EL (cell line): ENCODE measurements around the gene CALML3.

Source experiments
- DNase-seq: peaks from one replicate; pipeline ENCODE4 v3.0.0-alpha.2; 2016

The CALML3 gene

DNA sequence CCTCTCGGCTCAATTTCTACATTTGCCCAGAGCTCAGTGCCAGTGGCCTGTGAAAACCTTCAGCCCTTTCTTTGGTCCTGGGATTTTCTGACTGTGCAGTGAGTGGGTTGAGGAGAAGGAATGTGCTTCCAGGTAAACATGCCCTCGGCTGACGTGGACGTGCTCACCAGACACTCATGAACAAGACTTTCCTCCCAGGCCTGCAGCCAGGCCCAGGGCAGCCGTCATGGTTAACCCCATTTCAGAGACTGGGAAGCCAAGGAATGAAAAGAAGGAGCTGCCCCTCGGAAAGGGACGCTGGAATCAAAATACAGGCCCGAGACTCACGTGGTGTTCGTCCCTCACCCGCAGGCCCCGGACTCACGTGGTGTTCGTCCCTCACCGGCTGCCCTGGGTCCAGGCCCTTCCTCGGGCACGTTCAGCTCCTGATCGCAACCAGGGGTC lies 16.6 kb upstream of the CALML3 start:
- no peak for DNase-seq

- no peak for DNase-seq
Measured at GRCh38 chr10:5508786-5509185, 16.0 kb upstream of the CALML3 start.

GRCh38 chr10:5509236-5509635 lies 15.5 kb upstream of the CALML3 start:
- DNase-seq, result no peak

DNA sequence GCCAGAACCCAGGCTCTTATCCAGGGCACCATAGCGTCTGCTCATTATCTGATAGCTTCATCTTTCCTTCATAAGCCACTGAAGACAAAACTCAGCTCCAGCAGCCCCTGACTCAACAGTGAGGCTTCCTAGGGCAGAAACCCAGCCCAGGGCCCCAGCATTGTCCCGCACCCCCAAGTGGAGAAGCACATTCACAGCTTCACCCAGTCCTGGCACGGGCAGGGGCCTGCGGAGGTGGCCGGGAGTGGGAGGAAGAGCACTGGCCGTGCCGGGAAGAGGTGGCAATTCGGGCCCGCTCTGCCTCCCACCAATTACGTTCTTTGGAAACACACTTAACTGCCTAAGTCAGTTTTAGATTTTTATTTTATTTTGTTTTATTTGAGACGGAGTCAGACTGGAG lies 15.1 kb upstream of the CALML3 start:
- DNase-seq, result no peak

DNA sequence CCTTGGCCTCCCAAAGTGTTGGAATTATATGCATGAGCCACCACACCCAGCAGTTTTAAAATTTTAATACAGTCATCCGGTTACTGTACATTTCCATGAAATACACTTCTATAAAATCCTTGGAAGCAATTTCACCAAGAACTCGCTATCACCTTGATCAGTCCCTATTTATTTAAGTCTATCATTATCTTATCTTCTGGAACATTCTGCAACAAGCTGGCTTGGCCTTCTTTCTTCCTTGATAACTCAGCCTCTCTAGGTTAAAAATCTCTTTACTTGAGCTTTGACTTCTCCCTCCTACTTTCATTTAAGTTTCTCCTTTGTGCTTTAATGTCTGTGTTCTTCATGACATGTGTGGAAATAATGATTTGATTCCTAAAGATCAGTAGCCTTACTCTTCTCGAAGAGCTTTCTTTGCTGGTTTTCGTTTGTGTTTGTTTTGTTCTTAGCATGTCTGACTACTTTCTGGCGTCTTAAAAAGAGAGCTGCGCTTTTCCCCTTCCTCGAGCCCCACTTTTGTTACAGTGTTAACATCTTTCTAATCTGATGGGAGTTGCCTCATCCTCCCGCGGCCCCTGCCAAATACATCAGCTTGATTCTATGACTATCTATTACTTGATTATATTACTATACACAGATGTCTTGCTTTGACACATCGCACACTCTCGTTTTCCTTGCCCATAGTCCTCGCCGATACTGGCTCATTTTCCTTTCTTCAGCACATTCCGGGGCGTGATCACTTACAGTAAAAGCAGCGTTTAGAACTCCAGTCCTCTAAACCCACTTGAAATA lies 14.3 kb upstream of the CALML3 start:
- no peak for DNase-seq

DNA sequence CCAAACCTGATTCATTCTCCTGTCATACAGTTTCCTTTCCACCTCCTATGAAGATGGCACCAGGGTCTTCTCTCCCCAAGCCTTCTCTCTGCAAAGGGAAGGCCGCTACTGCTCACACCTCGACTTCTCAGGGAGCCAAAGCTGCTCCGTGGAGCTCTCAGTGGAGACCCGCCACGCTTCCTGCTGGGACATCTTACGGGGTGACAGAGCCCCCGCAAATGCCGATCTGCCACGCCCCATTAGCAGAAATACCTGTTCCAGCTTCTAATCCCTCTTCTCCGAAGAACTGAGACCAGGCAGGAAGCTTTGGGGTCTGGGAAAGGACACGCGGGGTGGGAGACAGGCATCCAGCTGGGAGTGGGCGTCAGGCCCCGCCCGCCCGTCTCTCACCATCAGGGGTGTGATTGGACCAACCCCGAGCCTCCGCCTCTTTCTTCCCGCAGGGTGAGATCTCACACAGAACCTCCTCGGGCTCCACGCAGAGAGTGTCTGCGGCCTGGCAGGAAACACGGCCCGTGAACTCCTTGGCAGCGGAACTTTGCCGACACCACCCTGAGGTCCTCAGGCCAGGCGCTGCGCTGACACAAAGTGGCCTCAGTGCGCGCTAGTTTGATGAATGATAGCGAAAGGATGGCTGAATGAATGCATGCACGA lies 13.4 kb upstream of the CALML3 start:
- no peak for DNase-seq

DNA sequence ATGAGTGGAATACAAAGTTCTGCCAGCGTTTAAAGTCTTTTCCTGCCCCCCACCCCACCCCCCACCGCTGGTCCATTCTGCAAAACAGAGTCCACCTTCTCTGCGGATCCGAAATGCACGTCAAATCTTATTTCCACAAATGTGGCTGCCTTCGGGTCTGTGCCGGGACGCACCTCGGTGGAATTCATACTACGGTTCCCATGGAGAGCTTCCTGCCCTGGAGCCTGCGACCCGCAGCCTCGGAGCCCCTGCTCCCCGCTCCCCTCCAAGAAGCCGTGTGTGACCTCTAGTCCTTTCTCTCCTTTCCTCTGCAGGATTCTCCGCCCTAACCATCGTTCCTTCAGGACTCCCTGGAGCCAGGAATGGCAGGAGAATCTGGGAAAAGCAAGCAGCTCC lies 12.9 kb upstream of the CALML3 start:
- DNase-seq, result no peak

DNA sequence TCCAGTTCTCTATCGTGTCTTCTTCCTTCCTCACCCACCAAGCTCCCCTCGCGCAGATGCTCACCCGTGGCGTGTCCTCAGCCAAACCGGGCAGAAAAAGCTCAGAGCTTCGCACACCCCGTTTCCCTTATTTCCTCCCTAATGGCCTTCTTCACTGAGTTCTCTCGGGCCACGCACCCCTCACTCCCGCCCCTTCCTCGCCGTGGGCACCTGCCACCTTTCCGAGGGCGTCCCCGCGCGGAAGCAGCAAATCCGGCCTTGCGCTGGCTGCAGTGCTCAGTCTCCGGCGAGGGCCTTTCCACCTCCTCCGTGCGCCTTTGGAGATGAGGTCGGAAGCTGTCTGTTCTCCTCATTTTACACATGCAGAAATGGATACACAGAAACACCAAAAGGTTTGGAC lies 12.4 kb upstream of the CALML3 start:
- DNase-seq, result no peak

DNA sequence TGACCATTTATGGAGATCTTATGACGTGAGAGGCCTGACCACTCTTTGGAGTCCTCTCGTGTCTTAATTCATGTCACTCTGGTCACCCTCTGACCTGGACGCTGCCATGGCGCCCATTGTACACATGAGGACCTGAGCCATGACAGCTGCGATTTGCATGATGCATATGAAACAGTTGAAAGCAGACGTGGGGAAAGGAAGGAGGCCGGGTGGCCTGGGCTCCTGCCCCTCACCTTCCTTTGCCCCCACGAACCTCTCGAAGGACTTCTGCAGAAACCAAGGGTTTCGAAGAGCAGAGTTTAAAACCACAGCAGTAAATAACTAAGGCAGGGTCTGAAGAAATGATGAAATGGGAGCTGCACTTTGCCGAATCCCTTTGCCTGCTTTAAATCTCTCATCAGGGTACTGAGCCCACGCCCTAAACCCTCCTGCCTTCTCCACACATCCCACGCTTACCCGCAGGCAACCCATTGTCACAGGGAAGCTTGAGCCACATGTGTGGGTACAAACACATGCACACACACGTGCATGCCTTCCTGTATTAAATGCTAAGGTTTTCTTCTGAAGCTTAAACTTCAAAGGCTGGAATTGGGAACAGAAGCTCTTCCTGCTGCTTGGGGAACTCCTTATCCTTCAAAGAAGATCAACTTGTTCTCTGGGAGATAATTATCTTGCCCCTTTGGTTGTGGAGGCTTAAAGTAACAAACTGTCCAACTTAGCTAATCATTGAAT lies 11.7 kb upstream of the CALML3 start:
- no peak for DNase-seq

DNA sequence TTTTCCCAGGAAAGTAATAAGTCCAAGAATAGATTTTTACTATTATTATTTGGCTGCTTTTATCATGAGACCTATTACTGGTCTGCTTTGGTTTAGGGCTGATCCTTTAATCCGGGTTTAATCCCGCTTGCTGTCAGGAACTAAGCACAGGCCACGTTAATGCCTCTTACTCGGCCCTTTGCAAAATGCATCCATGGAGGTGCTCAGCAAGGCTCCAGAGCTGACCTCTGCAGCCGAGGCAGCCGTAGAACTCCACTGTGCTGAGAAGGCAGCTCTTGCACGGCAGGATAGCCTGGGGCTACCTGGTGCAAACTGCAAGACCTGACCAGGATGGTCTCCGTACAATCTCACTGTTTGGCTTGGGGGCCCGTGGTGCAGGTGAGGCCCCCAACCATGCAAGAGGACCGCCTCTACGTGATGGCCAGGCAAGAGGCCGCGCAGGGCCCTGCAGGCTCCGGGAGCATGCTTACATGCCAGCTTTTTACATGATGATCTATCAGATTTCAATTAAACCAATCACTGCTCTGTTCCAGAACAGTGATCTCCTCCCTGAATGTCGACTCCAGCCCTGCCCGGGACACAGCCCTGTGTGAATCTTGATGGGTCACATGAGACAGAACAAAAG lies 10.4 kb upstream of the CALML3 start:
- no peak for DNase-seq

GRCh38 chr10:5515948-5516761 lies 8.6 kb upstream of the CALML3 start:
- DNase-seq, result no peak

DNA sequence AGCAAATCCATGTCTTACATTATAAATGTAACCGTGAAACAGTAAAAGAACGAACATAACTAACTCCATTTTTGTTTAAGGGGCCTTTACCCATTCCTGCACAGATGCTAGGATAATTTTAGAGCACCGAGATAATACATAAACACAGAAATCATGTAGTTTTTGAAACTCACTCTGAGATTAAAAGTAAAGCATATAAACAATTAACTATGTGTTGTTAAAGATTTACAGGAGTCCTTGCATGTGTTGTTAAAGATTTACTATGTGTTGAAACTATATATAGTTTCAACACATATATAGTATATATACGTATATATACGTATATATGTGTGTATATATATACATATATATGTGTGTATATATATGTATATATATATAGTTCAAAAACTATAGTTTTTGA lies 7.2 kb upstream of the CALML3 start:
- DNase-seq, result no peak

- DNase-seq, result no peak
Measured at GRCh38 chr10:5518143-5518542, 6.6 kb upstream of the CALML3 start.

DNA sequence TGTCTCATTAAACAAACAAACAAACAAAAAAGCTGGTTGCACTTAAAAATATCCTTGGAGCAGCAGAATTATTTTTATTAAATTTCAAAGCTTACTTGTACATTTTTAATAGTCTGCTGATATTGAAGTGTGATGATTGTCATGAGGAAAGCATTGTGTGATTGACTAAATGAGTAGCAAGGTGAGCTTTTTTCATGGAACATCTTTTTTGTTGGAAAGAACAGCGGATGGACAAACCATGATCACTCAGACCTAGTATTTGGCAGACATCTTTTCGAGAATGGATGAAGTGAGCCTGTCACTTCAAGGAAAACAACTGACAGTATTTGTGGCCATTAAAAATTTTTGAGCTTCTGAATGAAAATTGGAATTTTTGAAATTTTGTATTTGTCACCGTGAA lies 5.7 kb upstream of the CALML3 start:
- DNase-seq, result no peak

DNA sequence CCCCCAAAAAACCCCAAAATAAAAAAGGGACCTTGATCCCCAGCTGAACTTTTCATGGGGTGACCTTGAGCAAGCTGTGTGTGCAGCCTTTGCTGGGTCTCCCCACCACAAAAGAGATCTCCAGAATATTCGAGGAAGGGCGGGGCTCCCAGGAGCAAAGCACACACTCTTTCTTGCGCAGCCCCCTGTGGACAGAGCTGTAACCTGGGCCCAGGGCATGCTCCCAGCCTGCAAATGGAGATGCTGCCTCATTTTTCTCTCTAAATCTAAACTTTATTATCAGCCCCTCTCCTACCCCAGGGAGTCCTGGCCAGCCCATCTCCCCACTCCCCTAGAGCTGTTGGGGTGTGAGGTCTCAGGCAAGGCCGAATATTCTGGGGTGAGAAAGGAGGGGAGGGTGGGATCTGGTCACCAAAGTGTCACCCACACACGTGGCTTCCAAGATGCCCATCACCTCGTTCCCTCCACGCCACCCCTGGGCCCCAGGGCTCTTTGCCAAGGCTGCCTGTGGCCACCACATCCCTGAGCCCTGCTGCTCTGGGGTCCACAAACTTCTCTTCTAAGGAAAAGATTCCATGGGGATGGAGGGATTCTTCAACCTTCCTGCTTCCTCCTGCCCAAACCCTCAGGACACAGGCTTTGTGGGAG lies 1.7 kb upstream of the CALML3 start:
- no peak for DNase-seq

DNA sequence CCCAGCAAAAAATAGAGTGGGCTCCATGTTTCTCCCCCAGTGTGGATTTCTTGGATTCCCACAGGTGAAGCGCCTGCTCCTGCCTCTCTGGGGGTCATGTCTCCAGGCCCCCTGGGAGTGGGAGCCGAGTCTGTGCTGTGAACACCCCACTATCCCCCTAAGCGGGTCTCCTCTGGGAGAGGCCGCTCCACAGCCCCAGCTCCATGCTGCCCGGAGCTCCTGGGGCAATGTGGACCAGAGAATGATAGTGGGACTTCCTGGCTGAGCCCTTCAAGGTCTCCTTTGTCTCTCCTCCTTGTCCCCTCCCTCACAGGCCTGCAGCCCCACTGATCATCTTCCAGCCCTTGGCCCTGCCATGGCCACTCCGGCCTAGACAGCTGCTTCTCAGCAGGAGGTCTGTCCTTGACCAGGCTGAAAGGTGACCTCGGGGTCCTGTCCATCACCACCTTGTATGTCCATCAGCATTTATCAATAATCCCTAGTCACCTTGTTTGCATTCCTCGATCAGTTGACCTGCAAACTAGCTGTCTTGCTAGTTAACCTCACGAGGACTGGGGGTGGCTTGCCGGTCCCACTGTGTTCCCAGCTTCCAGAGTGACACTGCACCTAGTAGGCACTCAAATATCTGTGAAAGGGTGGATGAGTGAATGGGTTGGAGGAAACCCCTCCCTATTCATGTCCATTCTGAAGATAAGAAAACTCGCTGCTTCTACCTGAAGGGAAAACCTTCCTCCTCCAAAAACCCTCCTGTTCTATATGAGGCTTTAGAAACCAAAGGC lies 776 bp upstream of the CALML3 start:
- no peak for DNase-seq

DNA sequence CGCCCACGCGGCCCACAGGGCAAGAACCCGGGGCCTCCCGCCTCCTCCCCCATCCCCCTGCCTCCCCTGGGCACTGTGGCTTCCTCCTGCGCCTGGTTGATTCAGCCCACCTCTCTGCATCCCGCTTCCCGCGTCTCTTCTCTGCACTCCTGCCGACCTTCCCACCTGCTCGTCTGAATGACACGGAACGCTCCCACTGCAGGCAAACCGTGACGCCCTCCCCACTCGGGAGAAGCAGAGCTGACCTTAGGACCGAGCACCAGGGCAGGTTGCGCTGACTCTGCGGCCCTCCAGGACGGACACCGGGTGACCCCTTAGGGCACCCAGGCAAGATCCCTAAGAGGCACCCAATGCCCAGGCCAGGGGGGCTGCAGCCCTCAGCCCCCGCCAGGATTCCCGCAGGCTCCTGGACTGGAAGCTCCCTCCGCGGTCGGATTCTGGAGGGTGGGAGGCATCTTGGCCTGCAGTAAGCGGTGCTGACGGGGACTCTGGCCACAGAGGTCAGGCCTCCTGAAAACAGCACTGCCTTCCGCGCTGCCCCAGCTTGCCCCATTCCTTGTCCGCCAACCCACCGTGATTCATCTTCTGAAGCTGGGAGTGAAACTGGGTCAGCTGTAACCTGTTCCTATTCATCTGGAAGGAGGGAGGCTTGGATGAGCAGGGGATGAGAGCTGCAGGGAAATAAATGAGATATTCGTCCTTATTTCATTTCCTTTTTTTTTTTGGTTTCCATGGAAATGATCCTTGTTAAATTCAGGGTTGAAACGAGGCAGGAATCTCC lies 990 bp downstream of the CALML3 start:
- no peak for DNase-seq

GRCh38 chr10:5526691-5527331 lies 2.0 kb downstream of the CALML3 start:
- no peak for DNase-seq

DNA sequence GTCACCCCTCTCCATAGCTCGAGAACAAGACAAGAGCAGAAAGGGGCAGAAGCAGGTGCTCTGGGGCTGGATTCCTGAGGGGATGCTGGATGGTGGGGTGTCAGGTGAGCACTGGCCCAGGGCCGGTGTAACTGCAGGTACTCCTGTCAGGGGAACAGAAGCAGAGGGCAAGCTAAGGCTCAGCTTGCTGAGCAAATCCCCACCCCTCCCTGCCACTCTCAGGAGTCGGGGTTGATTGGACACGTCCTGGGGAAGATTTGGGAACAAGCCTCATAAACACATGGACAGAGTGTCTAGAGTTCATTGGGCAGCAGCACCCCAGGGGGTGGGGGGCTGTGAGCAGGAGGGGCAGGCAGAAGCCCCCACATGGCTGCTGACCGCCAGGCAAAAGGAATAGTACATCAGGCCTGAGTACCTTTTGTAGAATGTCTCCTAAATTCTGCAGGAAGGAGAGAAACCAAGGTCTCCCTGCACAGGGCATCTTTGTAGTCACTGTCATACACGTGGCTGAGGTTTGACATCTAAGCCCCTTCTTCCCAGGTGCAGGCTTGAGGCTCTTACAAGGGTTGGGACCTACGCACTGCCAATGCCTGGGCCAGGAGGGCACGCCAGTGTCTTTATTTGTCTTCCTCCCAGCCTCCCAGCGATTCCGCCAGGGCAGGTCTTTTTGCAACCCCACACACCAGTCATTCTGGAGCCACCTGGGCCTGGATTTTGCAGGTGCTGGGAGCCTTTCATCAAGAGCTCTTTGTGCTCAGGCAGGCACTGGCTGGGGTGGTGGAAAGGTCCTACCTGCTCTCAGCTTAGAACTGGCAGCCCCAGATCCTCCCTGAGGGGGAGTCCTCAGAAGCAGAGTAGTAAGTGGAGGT lies 2.8 kb downstream of the CALML3 start:
- no peak for DNase-seq
